GOT3 (cell line): ENCODE results near the gene UPK1A.
A peak's percentile ranks its signal among the peaks of the same experiment; 100 is the strongest.
"Not testable (repeated sequence)": the region's sequence is repeated elsewhere in the genome, so short reads cannot be mapped to it uniquely, and the experiment has no call there.

Experiments used
- DNase-seq: peaks from one replicate; lab custom pipeline; 2025; ENCODE audit warnings: mixed read lengths; lab: John Stamatoyannopoulos, UW

UPK1A gene

DNA sequence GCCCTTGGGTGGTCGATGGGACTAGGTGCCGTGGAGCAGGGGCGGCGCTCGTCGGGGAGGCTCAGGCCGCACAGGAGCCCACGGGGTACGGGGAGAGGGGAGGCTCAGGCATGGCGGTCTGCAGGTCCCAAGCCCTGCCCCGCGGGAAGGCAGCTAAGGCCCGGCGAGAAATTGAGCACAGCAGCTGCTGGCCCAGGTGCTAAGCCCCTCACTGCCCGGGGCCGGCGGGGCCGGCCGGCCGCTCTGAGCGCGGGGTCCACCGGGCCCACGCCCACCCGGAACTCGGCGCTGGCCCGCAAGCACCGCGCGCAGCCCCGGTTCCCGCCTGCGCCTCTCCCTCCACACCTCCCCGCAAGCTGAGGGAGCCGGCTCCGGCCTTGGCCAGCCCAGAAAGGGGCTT lies 24.8 kb downstream of the UPK1A start:
- not testable (repeated sequence) for DNase-seq

- no peak for DNase-seq
Measured at GRCh38 chr19:35692010-35692409, 25.7 kb downstream of the UPK1A start.

DNA sequence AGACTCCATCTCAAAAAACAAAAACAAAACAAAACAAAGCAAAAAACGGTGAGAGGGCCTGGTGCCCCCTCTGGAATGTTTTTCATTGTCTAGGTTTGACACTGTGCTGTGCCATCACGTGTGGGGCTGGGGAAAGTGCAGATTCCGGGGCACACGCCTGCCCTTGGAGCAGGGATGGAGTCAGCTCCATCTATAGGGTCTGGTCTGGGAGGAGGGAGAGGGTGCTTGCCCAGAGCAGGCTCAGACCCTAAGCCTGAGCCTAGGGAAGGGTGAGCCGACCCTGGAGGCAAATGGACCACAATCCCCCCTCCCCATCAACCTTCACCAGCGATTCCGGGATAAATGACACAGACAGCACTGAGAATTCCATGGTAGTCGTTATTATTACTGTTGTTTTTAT lies 27.1 kb downstream of the UPK1A start:
- no peak for DNase-seq

DNA sequence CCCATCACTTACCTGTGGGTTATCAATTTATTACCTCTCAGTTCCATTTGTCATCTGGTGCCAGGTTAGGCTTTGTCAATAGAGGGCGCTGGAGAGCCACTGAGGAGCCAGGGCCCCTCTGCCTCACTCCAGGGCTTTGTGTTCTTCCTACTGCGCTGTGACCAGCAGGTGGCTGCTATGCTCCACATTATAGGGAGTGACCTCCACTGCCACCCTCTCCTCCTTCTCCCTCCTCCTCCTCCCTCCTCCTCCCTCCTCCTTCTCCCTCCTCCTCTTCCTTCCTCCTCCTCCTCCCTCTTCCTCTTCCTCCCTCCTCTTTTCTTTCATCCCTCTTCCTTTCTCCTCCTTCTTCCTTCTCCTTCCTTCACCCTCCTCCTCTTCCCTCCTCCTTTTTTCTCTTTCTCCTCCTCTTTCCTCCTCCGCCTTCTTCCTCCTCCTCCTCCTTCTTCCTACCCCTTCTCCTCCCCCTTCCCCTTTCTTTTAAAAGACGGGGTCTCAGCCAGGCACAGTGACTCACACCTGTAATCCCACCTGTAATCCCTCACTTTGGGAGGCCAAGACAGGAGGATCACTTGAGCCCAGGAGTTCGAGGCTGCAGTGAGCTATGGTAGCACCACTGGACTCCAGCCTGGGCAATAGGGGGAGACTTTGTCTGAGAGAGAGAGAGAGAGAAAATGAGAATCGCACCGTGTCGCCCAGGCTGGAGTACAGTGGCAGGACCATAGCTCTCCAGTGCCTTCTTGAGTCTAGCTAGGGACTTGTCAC lies 27.7 kb downstream of the UPK1A start:
- DNase-seq, result peak; percentile 23

DNA sequence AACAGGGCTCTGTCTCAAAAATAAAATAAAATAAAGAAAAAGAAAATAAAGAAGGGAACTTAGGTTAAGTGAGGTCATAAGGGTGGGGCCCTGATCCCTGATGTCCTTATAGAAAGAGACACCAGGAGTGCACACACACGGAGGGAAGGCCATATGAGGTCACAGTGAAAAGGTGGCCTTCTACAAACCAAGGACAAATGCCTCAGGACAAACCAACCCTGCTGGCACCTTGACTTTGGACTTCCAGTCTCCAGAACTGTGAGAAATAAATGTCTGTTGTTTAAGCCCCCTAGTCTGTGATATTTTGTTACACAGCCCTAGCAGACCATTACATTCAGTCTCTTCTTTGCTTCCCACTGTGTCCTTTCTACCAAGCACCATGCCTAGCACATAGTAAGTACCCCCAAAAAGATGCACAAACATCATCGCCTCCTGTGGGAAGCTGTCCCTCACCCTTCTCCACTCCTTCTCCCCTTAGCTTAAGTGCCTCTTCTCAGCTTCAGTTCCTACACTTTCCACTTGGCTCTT lies 29.6 kb downstream of the UPK1A start:
- no peak for DNase-seq

- no peak for DNase-seq
Measured at GRCh38 chr19:35696835-35697234, 30.5 kb downstream of the UPK1A start.

GRCh38 chr19:35702223-35703012 lies 36.1 kb downstream of the UPK1A start:
- DNase-seq, result peak; percentile 70

DNA sequence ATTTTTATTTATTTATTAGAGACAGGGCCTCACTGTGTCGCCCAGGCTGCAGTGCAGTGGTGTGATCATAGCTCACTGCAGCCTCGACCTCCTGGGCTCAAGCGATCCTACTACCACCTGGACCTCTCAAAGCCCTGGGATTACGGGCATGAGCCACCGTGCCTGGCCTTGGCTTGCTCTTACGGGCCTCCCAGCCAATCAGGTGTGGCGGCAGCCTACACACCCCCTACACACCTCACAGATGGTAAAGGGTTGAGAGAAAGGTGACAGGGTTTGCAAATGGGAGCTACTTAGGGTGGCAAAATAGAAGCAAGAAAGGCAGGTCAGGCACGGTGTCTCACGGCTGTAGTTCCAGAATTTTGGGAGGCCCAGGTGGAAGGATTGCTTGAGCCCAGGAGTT lies 37.0 kb downstream of the UPK1A start:
- DNase-seq, result no peak

DNA sequence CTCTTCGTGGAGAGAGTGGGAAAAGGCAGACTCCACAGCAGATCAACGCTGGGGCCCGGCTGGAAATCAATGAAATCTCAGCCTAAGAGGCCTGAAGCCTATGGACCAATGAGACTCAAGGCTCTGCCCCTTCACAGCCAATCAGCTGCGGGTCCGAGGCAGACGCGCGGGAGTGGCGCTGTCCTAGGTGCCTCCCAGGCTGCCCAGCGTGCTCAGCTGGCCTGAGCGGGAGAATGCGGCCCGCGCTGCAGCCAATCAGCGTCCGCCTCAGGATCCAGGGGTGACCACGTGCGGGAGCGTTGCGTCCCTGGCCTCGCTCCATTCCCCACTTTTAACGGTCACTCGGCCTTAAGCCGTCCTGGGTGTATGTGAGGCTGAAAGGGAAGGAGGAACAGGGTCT lies 37.9 kb downstream of the UPK1A start, which contains the start of gene ZBTB32:
TSS of gene ZBTB32 (plus strand) at position 341 of the 400 bp plus-strand sequence. CDS start 10,069 bp downstream, outside the sequence.
- no peak for DNase-seq

DNA sequence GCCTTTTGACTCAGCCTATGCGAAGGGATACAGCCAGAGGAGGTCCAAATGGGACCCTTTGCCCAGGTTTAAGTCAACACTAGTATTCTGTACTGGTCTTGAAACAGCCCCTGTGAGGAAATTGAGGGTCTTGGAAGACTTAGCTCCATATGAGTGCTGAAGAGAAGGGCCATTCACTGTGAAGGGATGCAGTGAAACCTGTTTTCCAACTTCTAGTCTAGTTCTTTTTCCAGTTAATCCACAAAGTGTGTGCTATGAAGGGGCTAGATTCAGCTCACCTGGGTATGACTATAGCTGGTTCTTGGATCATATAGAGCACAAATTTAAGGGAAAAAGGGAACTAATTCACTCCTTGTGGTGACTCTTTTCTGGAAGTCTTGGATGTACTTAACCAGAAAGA lies 42.1 kb downstream of the UPK1A start:
- DNase-seq, result no peak

DNA sequence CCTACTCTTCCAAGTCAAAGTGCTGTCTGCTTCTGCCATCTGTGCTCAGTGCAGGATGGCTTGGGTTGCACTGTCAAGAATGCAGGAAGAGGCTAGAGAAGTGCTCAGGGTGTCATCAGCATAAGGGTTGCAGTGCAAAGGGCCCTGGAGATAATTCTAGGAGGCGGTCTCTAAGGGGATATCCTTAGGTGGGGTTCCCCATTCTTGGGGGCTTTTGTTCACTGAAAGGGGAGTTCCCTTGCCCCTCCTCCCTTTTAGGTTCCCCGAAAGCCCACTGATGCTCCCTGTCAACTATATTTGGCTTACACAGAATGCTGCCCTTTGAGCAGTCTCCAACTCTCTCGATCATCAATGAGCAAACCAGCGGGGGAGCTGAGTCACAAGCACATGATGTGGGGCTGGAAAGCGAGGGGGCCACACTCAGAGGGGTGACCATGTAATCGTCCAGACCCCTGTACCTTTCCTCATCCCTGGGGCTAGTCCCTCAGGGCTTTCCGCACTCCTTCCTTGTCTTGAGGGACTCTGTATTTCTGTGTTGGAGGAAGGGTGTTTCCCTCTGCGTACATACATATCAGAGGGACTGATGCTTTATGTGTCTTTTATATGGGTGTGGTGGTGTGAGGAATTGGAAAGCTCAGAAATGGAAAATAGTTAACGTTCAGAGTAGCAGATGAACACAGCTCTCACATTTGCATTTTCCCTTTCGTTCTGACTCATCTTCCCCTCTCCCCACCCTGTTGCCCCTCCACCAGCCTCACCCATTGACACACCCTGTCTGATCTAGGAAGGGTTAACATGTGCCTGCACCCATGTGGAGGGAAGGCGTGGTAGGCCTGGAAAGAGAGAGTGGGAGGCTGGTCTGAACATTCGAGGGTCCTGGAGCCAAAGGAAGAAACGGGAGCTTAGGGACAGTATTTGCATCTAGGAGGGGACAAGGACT lies 44.7 kb downstream of the UPK1A start:
- no peak for DNase-seq

DNA sequence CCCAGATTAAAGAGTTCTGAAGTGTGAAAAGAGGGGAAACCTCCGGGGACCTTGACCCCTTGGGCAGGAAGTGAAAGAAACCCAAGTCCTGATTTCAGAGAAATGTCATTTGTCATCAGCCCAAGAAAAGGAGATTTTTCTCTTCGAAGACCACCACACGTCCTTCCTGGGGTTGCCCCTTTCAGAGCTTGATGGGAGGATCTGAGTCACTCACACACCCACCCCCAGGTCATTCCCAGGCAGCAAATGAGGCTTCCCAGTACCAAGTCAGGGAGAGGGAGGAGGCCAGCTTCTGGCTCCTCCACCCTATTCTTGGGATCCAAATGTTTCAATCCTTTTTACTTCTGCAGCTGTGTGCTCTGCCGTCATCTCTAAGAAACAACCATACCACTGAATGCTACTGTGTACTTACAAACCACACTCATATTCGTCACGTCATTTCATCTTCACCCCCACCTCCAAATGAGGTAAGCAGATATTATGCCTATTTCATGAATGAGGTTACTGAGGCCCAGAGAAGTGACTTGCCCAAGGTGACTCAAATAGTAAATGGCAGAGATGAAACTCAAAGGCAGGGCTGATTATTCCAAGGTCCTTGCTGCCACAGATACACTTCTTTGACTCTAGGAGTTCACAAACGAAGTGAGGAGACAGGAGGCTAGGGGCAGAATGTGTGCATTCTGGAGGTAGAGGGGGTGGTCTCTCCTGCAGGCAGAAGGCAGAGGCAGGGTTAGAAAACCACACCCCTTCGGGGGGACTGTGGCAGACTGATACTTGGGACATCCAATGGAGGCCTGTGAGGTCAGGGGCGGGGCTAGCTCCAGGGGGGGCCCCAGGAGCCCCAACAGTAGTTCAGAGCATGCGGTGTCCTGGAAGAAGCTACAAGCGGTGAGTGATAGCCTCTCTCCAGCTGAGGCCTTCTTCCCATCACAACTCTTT lies 46.5 kb downstream of the UPK1A start:
- DNase-seq, result no peak

DNA sequence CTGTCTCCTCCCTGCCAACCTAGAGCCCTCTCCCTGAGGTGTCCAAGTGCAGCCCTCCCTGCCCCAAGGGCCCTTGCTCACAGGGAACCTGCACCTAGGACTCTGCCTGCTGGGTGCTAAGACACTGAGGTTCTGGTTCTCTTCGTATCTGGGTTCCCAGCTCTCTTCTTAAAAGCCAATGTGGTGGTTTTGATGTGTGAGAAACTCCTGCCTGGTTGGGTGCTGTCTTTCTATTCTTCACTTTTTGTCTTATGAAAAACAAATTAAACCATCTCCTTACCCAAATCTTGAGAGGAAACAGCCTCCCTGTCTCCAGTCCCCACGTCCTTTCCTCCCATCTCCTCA lies 47.2 kb downstream of the UPK1A start:
- DNase-seq, result no peak

- no peak for DNase-seq
Measured at GRCh38 chr19:35713904-35714495, 47.7 kb downstream of the UPK1A start.

GRCh38 chr19:35714601-35715354 lies 48.5 kb downstream of the UPK1A start:
- DNase-seq, result no peak

- no peak for DNase-seq
Measured at GRCh38 chr19:35715355-35715809, 49.1 kb downstream of the UPK1A start.

GRCh38 chr19:35715981-35716800 lies 49.9 kb downstream of the UPK1A start:
- no peak for DNase-seq

DNA sequence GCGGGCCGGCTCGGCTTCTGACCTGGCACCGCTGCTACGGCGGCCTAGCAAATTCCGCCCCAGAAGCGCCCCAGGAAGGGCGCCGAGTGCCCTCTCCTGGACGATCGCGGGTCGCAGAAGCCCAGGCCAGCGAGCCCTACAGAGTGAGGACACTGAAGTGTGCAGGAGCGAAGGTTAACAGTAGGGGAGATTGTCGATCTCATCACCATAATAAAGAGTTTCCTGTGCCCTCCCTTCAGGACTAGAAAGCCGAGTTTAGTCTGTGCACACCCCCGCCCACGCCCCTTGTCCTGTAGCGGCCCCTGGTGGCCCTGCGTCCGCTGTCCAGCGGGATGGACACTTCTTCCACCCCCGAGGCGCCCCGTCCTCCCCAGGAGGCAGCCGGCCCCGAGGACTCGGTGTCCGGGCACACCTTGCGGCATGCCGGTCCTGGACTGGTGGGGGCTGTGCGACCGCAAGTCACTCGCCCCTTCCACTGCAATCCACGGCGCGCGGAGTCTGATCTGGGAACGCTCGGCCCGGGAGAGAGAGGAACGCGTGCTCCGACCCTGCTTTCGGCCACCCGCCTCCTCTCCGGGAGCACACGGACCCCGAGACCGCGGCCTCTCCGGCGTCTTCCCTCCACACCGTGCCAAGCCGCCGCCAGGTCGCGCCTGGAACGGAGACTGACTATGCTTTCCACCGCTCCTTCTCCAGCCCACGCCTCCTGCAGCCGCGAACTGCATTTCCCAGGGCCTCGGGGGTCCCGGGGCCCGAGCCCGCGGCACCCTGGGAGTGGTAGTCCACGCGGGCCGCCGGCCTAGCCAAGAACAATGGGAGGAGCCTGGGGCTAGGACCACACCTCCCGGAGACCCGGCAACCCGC lies 50.7 kb downstream of the UPK1A start:
- peak; percentile 91 for DNase-seq
